ENCODE measurements around the gene KIF6. TPM values are rescaled to one million over a fixed set of nuclear protein-coding genes. Genes with fewer than 3 reads are reported as not detected.

KIF6 gene
- total and polyA plus RNA-seq, 2 donors (not counting 1 experiment from before 2014, with no cell fraction given) = not detected

GRCh38 chr6:39602601-39603519 lies 122.3 kb downstream of the KIF6 start:
- no peak overlapping the region for H3K9ac ChIP-seq (ENCODE audit: low read length)
- Mint-ChIP-seq H3K27me3 (peaks cover 18% of the 10 kb centered on the region), H3K9me3 (ENCODE audit: insufficient read depth) (no peaks in the 10 kb centered on the region), H3K4me3 (no peak overlapping the region), H3K4me1 (no peaks in the 10 kb centered on the region), H3K27ac (no peak overlapping the region)
- H3K27ac ChIP-seq (ENCODE audit: low read length in 2 of 2) = no peak overlapping the region
- no peak for DNase-seq
- CTCF ChIA-PET = no interaction called here
- no peak overlapping the region for H3K4me2 ChIP-seq (replicated peaks; ENCODE audit: low read depth, low read length, poor library complexity, severe bottlenecking)
- 97% methylated on average over 3 of the region's 4 CpGs for WGBS (ENCODE audit: insufficient coverage)
- POLR2A ChIA-PET = no interaction called here
- H3K36me3 ChIP-seq (replicated peaks in 1 of 2; ENCODE audit: control extremely low read depth in 1 of 2, control insufficient read depth in 1 of 2, extremely low read depth in 1 of 2, insufficient read depth in 2 of 2, low read length in 1 of 2) = no peaks in the 10 kb centered on the region
- H3K9me3 ChIP-seq (ENCODE audit: control extremely low read depth in 1 of 3, control insufficient read depth in 2 of 3, insufficient read depth in 1 of 3, low read length in 2 of 3) = no peaks in the 10 kb centered on the region
- intact Hi-C loops (cut with micrococcal nuclease) = no loop called here
- no peaks in the 10 kb centered on the region for H4K20me1 ChIP-seq (ENCODE audit: control insufficient read depth, insufficient read depth, low read length, poor library complexity, severe bottlenecking)
- no peaks in the 10 kb centered on the region for H3K27me3 ChIP-seq (replicated peaks in 1 of 4; ENCODE audit: control extremely low read depth in 1 of 4, control insufficient read depth in 3 of 4, insufficient read depth in 4 of 4, low read length in 3 of 4)
- TF ChIP-seq EZH2 (IDR thresholded peaks at IDR 0.05; ENCODE audit: borderline replicate concordance, insufficient read depth, low read depth, low read length, poor library complexity, severe bottlenecking) = no peak
- no peak for TF ChIP-seq CTCF (IDR thresholded peaks at IDR 0.05)
- no peak overlapping the region for H2AFZ ChIP-seq (ENCODE audit: insufficient read depth, low read depth, low read length, poor library complexity, severe bottlenecking)
- no peak overlapping the region for H3K4me3 ChIP-seq (ENCODE audit: control extremely low read depth in 1 of 5, extremely low read depth in 1 of 5, insufficient read depth in 1 of 5, low read depth in 2 of 5, low read length in 4 of 5)
- no peaks in the 10 kb centered on the region for H3K4me1 ChIP-seq (ENCODE audit: control insufficient read depth in 2 of 2, insufficient read depth in 2 of 2, low read length in 2 of 2)
- no peaks in the 10 kb centered on the region for H3K79me2 ChIP-seq (ENCODE audit: control insufficient read depth, insufficient read depth, low read length)
- ATAC-seq (ENCODE audit: low read depth) = no peak

GRCh38 chr6:39599973-39600372 lies 125.2 kb downstream of the KIF6 start:
- peaks cover 21% of the 10 kb centered on the region for H3K27me3 Mint-ChIP-seq
- Histone ChIP-seq H3K36me3 (replicated peaks in 1 of 2; ENCODE audit: control extremely low read depth in 1 of 2, control insufficient read depth in 1 of 2, extremely low read depth in 1 of 2, insufficient read depth in 2 of 2, low read length in 1 of 2) (no peaks in the 10 kb centered on the region), H3K4me2 (replicated peaks; ENCODE audit: low read depth, low read length, poor library complexity, severe bottlenecking) (no peak overlapping the region), H3K79me2 (ENCODE audit: control insufficient read depth, insufficient read depth, low read length) (no peaks in the 10 kb centered on the region), H3K27ac (ENCODE audit: low read length in 2 of 2) (no peak overlapping the region), H4K20me1 (ENCODE audit: control insufficient read depth, insufficient read depth, low read length, poor library complexity, severe bottlenecking) (no peaks in the 10 kb centered on the region), H3K27me3 (replicated peaks in 1 of 4; ENCODE audit: control extremely low read depth in 1 of 4, control insufficient read depth in 3 of 4, insufficient read depth in 4 of 4, low read length in 3 of 4) (peaks cover 0 to 3% (median 0%) of the 10 kb centered on the region in 4 experiments), H2AFZ (ENCODE audit: insufficient read depth, low read depth, low read length, poor library complexity, severe bottlenecking) (no peak overlapping the region), H3K9me3 (ENCODE audit: control extremely low read depth in 1 of 3, control insufficient read depth in 2 of 3, insufficient read depth in 1 of 3, low read length in 2 of 3) (no peaks in the 10 kb centered on the region), H3K9ac (ENCODE audit: low read length) (no peak overlapping the region), H3K4me3 (ENCODE audit: control extremely low read depth in 1 of 5, extremely low read depth in 1 of 5, insufficient read depth in 1 of 5, low read depth in 2 of 5, low read length in 4 of 5) (no peak overlapping the region), H3K4me1 (ENCODE audit: control insufficient read depth in 2 of 2, insufficient read depth in 2 of 2, low read length in 2 of 2) (no peaks in the 10 kb centered on the region)
- no peak for TF ChIP-seq EZH2 (IDR thresholded peaks at IDR 0.05; ENCODE audit: borderline replicate concordance, insufficient read depth, low read depth, low read length, poor library complexity, severe bottlenecking)
- no peak for TF ChIP-seq CTCF (IDR thresholded peaks at IDR 0.05)
- WGBS (ENCODE audit: insufficient coverage) = no CpG with 5 or more reads among the region's 2 CpGs
- ChIA-PET POLR2A (no interaction called here), CTCF (no interaction called here)
- H3K27ac Mint-ChIP-seq = no peak overlapping the region
- H3K9me3 Mint-ChIP-seq (ENCODE audit: insufficient read depth) = no peaks in the 10 kb centered on the region
- H3K4me3 Mint-ChIP-seq = no peak overlapping the region
- no peak for ATAC-seq (ENCODE audit: low read depth)
- intact Hi-C loops (cut with micrococcal nuclease) = no loop called here
- DNase-seq = no peak
- H3K4me1 Mint-ChIP-seq = no peaks in the 10 kb centered on the region

Measured in B cell (primary cell).